ENCODE results near the gene UNKL.
A peak's percentile ranks its signal among the peaks of the same experiment; 100 is the strongest.

Gene UNKL

GRCh38 chr16:1378087-1378803, 36.3 kb downstream of the UNKL start:
- DNase-seq (ENCODE audit: low spot score) (no peak), FAIRE-seq (no peak)

GRCh38 chr16:1377406-1378010, 37.0 kb downstream of the UNKL start:
- FAIRE-seq (no peak), DNase-seq (ENCODE audit: low spot score) (no peak)

- DNase-seq (ENCODE audit: low spot score) (no peak), FAIRE-seq (no peak)
These were observed 38.6 kb downstream of the UNKL start for GRCh38 chr16:1375741-1376410.

- FAIRE-seq (no peak), DNase-seq (ENCODE audit: low spot score) (no peak)
These were observed 39.2 kb downstream of the UNKL start for GRCh38 chr16:1375298-1375640.

GRCh38 chr16:1374418-1375297, 39.8 kb downstream of the UNKL start:
- no peak for FAIRE-seq
- DNase-seq (ENCODE audit: low spot score) = no peak

- no peak for FAIRE-seq
These were observed 42.1 kb downstream of the UNKL start for GRCh38 chr16:1372292-1372950.

GRCh38 chr16:1371054-1371978, 43.2 kb downstream of the UNKL start:
- DNase-seq (ENCODE audit: low spot score) = no peak
- peak; percentile 30 for FAIRE-seq

More at GRCh38 chr16:1372292-1372950, 42.1 kb downstream of the UNKL start:
- DNase-seq (ENCODE audit: low spot score) = no peak

GRCh38 chr16:1367486-1368174, 46.9 kb downstream of the UNKL start:
- FAIRE-seq = no peak
- no peak for DNase-seq (ENCODE audit: low spot score)

GRCh38 chr16:1366712-1367299, 47.7 kb downstream of the UNKL start:
- FAIRE-seq (no peak), DNase-seq (ENCODE audit: low spot score) (no peak)

GRCh38 chr16:1366060-1366711, 48.3 kb downstream of the UNKL start:
- DNase-seq (ENCODE audit: low spot score) = no peak
- FAIRE-seq = no peak

GRCh38 chr16:1364510-1364909, 50.0 kb downstream of the UNKL start:
- FAIRE-seq = no peak

GRCh38 chr16:1363501-1364041, 50.9 kb downstream of the UNKL start:
- FAIRE-seq (peak; percentile 30), DNase-seq (ENCODE audit: low spot score) (peak; percentile 80)

More at GRCh38 chr16:1364510-1364909, 50.0 kb downstream of the UNKL start:
- DNase-seq (ENCODE audit: low spot score) = no peak

GRCh38 chr16:1362807-1363206, 51.7 kb downstream of the UNKL start:
- FAIRE-seq (no peak), DNase-seq (ENCODE audit: low spot score) (no peak)

GRCh38 chr16:1361685-1362360, 52.7 kb downstream of the UNKL start:
- FAIRE-seq = no peak
- no peak for DNase-seq (ENCODE audit: low spot score)

- FAIRE-seq = no peak
- DNase-seq (ENCODE audit: low spot score) = no peak
These were observed 56.5 kb downstream of the UNKL start for GRCh38 chr16:1357906-1358566.

- FAIRE-seq (no peak), DNase-seq (ENCODE audit: low spot score) (no peak)
These were observed 58.2 kb downstream of the UNKL start for GRCh38 chr16:1356061-1356900.
